IMR-90 (cell line): ENCODE measurements around the gene CBX8. TPM values are rescaled to one million over a fixed set of nuclear protein-coding genes. Genes with fewer than 3 reads are reported as not detected.

ENCODE experiments used
- ATAC-seq: fragments of 200-7000 bp; cut with Tn5 transposase; 2 replicates; pipeline ENCODE4 v1.9.1; 2020; ENCODE audit warnings: low read depth, mild to moderate bottlenecking, moderate library complexity
- BruUV-seq: library from RNA; stranded (reverse); fragments of 400-500 nt; replicated peaks from 2 replicates; lab custom pipeline; 2021; lab: Mats Ljungman, UMichigan
- CTCF ChIA-PET: fragments of 300-600 bp; formaldehyde crosslinking; extraction: SDS; loops from one replicate; lab custom pipeline; 2021; ENCODE audit warnings: antibody characterized with exemption; lab: Yijun Ruan, JAX
- POLR2A ChIA-PET: fragments of 300-600 bp; sonication (Branson Sonifier 250); formaldehyde crosslinking; loops from one replicate; lab custom pipeline; 2022; ENCODE audit warnings: antibody characterized with exemption; ENCODE audit not compliant: unreplicated experiment; lab: Charles Lee
- DNase-seq: peaks from one replicate; pipeline ENCODE4 v3.0.0; 2013
- H2AFZ ChIP-seq: replicated peaks from 2 replicates; pipeline ENCODE3; 2013; ENCODE audit warnings: low read length, mild to moderate bottlenecking; ENCODE audit not compliant: poor library complexity
- H2AK5ac ChIP-seq: 2 replicates; pipeline ENCODE4 v1.6.1; 2013; ENCODE audit warnings: low read depth, low read length, inconsistent platforms
- H2AK9ac ChIP-seq: replicated peaks from 2 replicates; pipeline ENCODE3; 2013; ENCODE audit warnings: mild to moderate bottlenecking, low read depth, low read length, moderate library complexity; ENCODE audit not compliant: poor library complexity
- H2BK120ac ChIP-seq: 2 replicates; pipeline ENCODE4 v1.6.1; 2013; ENCODE audit warnings: low read depth, low read length, inconsistent platforms
- H2BK15ac ChIP-seq: 3 replicates; pipeline ENCODE4 v1.6.1; 2013; ENCODE audit warnings: low read depth, low read length, inconsistent platforms
- H2BK20ac ChIP-seq: 2 replicates; pipeline ENCODE4 v1.6.1; 2013; ENCODE audit warnings: low read depth, mild to moderate bottlenecking, inconsistent platforms, low read length, moderate library complexity
- H2BK5ac ChIP-seq: 2 replicates; pipeline ENCODE4 v1.6.1; 2013; ENCODE audit warnings: mild to moderate bottlenecking, low read depth, low read length, inconsistent platforms; ENCODE audit not compliant: poor library complexity, severe bottlenecking
- H3K14ac ChIP-seq: replicated peaks from 2 replicates; pipeline ENCODE4 v1.6.1; 2013; ENCODE audit warnings: low read depth, low read length, inconsistent platforms
- H3K18ac ChIP-seq: 2 replicates; pipeline ENCODE4 v1.6.1; 2013; ENCODE audit warnings: low read depth, low read length, control low read depth
- H3K23ac ChIP-seq: 2 replicates; pipeline ENCODE4 v1.6.1; 2013; ENCODE audit warnings: low read depth, low read length, inconsistent platforms
- H3K27ac ChIP-seq: 2 replicates; pipeline ENCODE4 v1.5.1; 2013; ENCODE audit warnings: mild to moderate bottlenecking, control low read depth, low read length; ENCODE audit not compliant: insufficient read depth
- H3K27me3 ChIP-seq: 2 replicates; pipeline ENCODE4 v1.6.1; 2013; ENCODE audit warnings: low read length; ENCODE audit not compliant: control insufficient read depth, insufficient read depth
- H3K36me3 ChIP-seq: 2 replicates; pipeline ENCODE4 v1.6.1; 2013; ENCODE audit warnings: low read length, mixed read lengths; ENCODE audit not compliant: control insufficient read depth, insufficient read depth
- H3K4ac ChIP-seq: 2 replicates; pipeline ENCODE4 v1.6.1; 2013; ENCODE audit warnings: low read depth, low read length, inconsistent platforms
- H3K4me1 ChIP-seq: 2 replicates; pipeline ENCODE4 v1.6.1; 2013; ENCODE audit warnings: low read length, mixed read lengths; ENCODE audit not compliant: control insufficient read depth, insufficient read depth
- H3K4me2 ChIP-seq: 2 replicates; pipeline ENCODE4 v1.6.1; 2013; ENCODE audit warnings: low read depth, mild to moderate bottlenecking, control low read depth, low read length, moderate library complexity
- H3K4me3 ChIP-seq: 2 replicates; pipeline ENCODE4 v1.5.1; 2013; ENCODE audit warnings: low read depth, mild to moderate bottlenecking, control low read depth, low read length, moderate library complexity; ENCODE audit not compliant: insufficient read depth
- H3K56ac ChIP-seq: 2 replicates; pipeline ENCODE4 v1.6.1; 2013; ENCODE audit warnings: low read length, inconsistent platforms; ENCODE audit not compliant: insufficient read depth; ENCODE audit errors: extremely low read depth
- H3K79me1 ChIP-seq, 2 experiments: 2 replicates each; pipeline ENCODE4 v1.6.1; 2013; ENCODE audit warnings: low read length in 2 of 2, inconsistent platforms in 1 of 2, low read depth in 1 of 2
- H3K9ac ChIP-seq: 2 replicates; pipeline ENCODE4 v1.6.1; 2013; ENCODE audit warnings: low read depth, low read length, control low read depth
- H3K9me1 ChIP-seq: 2 replicates; pipeline ENCODE4 v1.6.1; 2013; ENCODE audit warnings: low read length, inconsistent platforms; ENCODE audit not compliant: insufficient read depth
- H3K9me3 ChIP-seq: 2 replicates; pipeline ENCODE4 v1.6.1; 2013; ENCODE audit warnings: low read length; ENCODE audit not compliant: control insufficient read depth, insufficient read depth
- H4K20me1 ChIP-seq: 2 replicates; pipeline ENCODE4 v1.6.1; 2013; ENCODE audit warnings: low read length, inconsistent platforms; ENCODE audit not compliant: insufficient read depth
- H4K5ac ChIP-seq: 2 replicates; pipeline ENCODE4 v1.6.1; 2013; ENCODE audit warnings: mild to moderate bottlenecking, low read depth, low read length, control low read depth
- H4K8ac ChIP-seq, 2 experiments: 2 replicates each; pipeline ENCODE4 v1.6.1; 2013; ENCODE audit warnings: low read depth in 2 of 2, low read length in 2 of 2, control low read depth in 1 of 2, inconsistent platforms in 1 of 2
- H4K91ac ChIP-seq: 2 replicates; pipeline ENCODE4 v1.6.1; 2013; ENCODE audit warnings: low read depth, low read length, inconsistent platforms; ENCODE audit not compliant: insufficient read depth
- BHLHE40 ChIP-seq: fragments of 150-350 bp; IDR thresholded peaks from 2 replicates; pipeline ENCODE4 v1.6.1; 2016; ENCODE audit warnings: mild to moderate bottlenecking, low read depth, low read length
- CEBPB ChIP-seq: IDR thresholded peaks from 2 replicates; pipeline ENCODE4 v1.6.1; 2012; ENCODE audit warnings: low read depth, low read length, improper control_type of control experiment
- FOS ChIP-seq: fragments of 150-350 bp; IDR thresholded peaks from 2 replicates; pipeline ENCODE4 v1.6.1; 2016; ENCODE audit warnings: low read depth, low read length
- MAZ ChIP-seq: IDR thresholded peaks from 2 replicates; pipeline ENCODE4 v1.6.1; 2012; ENCODE audit warnings: low read depth, mild to moderate bottlenecking, low read length, improper control_type of control experiment, moderate library complexity, borderline replicate concordance
- MXI1 ChIP-seq: IDR thresholded peaks from 2 replicates; pipeline ENCODE4 v1.6.1; 2012; ENCODE audit warnings: low read depth, mild to moderate bottlenecking, low read length, moderate library complexity, borderline replicate concordance
- NFE2L2 ChIP-seq: fragments of 150-350 bp; IDR thresholded peaks from 2 replicates; pipeline ENCODE4 v1.6.1; 2016; ENCODE audit warnings: low read depth, mild to moderate bottlenecking, low read length
- POLR2A ChIP-seq: IDR thresholded peaks from 2 replicates; pipeline ENCODE4 v1.6.1; 2012; ENCODE audit warnings: mild to moderate bottlenecking, low read depth, low read length
- RAD21 ChIP-seq: IDR thresholded peaks from 2 replicates; pipeline ENCODE4 v1.6.1; 2012; ENCODE audit warnings: low read length, improper control_type of control experiment
- RCOR1 ChIP-seq: IDR thresholded peaks from 2 replicates; pipeline ENCODE4 v1.6.1; 2012; ENCODE audit warnings: mild to moderate bottlenecking, low read length, improper control_type of control experiment; ENCODE audit not compliant: insufficient replicate concordance
- RFX5 ChIP-seq: IDR thresholded peaks from 2 replicates; pipeline ENCODE4 v1.8.0; 2012; ENCODE audit warnings: low read depth, mild to moderate bottlenecking, low read length, moderate library complexity
- SMC3 ChIP-seq: fragments of 150-350 bp; IDR thresholded peaks from 2 replicates; pipeline ENCODE4 v1.6.1; 2016; ENCODE audit warnings: low read depth, mild to moderate bottlenecking, antibody characterized with exemption, low read length, moderate library complexity
- WGBS, 2 experiments: methylation state at CpG; one replicate each; pipeline versions ENCODE4 v1.1.5 to v1.1.7; 2013; ENCODE audit warnings: missing lambda C conversion rate in 2 of 2; ENCODE audit not compliant: insufficient read length in 1 of 2; ENCODE audit errors: extremely low coverage in 2 of 2; 5-methylcytosine and 5-hydroxymethylcytosine counted together
- dilution Hi-C: fragments of 300-500 bp; cut with HindIII; formaldehyde crosslinking; loops from one replicate; pipeline ENCODE4 v1.14.3; 2018; ENCODE audit warnings: low sequenced_read_pairs; ENCODE audit not compliant: unreplicated experiment
- in situ Hi-C: fragments of 300-500 bp; cut with MboI; formaldehyde crosslinking; loops from 3 replicates; pipeline ENCODE4 v1.14.3; 2019; ENCODE audit warnings: low sequenced_read_pairs, inconsistent platforms, mixed read lengths
- intact Hi-C: fragments of 100-400 bp; cut with micrococcal nuclease; formaldehyde crosslinking; loops from 2 replicates; pipeline ENCODE4 v1.10.0; 2022
- polyA plus RNA-seq, 3 experiments: library from polyadenylated mRNA; depleted of rRNA; stranded (reverse); fragments of >200 nt; gene quantifications; 2 replicates each; pipeline ENCODE4 v1.2.3, GENCODE V29; 2012; ENCODE audit warnings: low replicate concordance in 1 of 3
- total RNA-seq: library from RNA; depleted of rRNA; stranded (reverse); fragments of >200 nt; gene quantifications from 2 replicates; pipeline ENCODE4 v1.2.3, GENCODE V29; 2012
- TF ChIP-seq, protein P1 (sequence below): conservative IDR thresholded peaks from 2 replicates; pipeline ENCODE4 v1.5.1; 2012; ENCODE audit warnings: mild to moderate bottlenecking, low read depth, low read length, improper control_type of control experiment
- TF ChIP-seq, protein P2 (sequence below): fragments of 150-350 bp; IDR thresholded peaks from 2 replicates; pipeline ENCODE4 v1.6.1; 2017; ENCODE audit warnings: mild to moderate bottlenecking, antibody characterized with exemption, low read length, low read depth

The CBX8 gene
- total and polyA plus RNA-seq, 2 of the 4 experiments (the other 2 are of a cell fraction), result 3.2 to 5.4 TPM

DNA sequence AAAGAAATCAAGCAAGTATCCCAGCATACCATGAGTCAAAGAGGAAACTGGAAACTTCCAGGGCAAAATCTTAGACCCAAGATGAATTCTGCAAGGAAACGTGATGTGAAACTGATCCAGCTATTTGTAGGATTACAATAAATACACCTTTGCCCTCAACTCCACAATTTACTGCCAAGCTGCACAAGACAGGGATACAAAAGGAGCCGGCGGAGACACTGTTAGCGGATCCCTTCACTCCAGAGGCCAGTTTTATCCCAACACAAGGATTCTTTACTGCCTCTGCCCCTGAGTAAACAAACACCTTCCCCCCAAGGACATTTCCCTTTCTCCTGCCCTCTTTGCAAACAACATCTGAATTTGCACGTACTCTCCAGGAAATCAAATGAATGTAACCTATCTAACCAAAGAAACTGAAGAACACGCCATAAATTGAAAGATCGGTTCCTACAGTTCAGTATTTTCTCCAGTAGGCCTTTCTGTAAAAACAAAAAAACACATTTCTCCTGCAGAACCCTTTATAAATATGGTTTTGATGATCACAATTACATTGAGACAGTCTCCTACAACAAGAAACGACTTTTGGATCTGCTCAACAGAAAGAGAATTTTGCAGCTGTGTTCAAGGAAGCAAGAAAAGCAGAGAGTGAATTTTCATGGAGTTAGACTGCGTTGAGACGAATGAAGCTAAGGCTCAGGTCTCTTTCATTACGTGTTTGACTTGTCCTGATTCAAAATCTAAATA is 20.3 kb downstream of the CBX8 start:
- DNase-seq, result no peak

More for the DNA sequence above, 20.3 kb downstream of the CBX8 start:
- H4K91ac ChIP-seq, result no peak overlapping the region
- ChIA-PET CTCF (interaction anchor here (1.0 kb wide), 1 partner anchor 14 kb away, joined by 4 read pairs; no protein-coding TSS in a partner anchor), POLR2A (interaction anchor here (0.5 kb wide), 1 partner anchor 21 kb away, joined by 7 read pairs; the partner anchor contains the start of gene CBX8)
- no peak overlapping the region for H2AFZ ChIP-seq
- peaks cover 3% of the 10 kb centered on the region; the same call in 1 of the 2 replicates for H3K4me1 ChIP-seq
- no peak overlapping the region for H4K5ac ChIP-seq
- H4K20me1 ChIP-seq, result peaks cover 3% of the 10 kb centered on the region; the same call in 1 of the 2 replicates
- no peaks in the 10 kb centered on the region; a peak in 1 of 4 replicates for H3K79me1 ChIP-seq
- H2BK5ac ChIP-seq, result no peak overlapping the region
- H3K9ac ChIP-seq, result no peak overlapping the region
- no peak overlapping the region for H2AK5ac ChIP-seq
- TF ChIP-seq, protein P1, sequence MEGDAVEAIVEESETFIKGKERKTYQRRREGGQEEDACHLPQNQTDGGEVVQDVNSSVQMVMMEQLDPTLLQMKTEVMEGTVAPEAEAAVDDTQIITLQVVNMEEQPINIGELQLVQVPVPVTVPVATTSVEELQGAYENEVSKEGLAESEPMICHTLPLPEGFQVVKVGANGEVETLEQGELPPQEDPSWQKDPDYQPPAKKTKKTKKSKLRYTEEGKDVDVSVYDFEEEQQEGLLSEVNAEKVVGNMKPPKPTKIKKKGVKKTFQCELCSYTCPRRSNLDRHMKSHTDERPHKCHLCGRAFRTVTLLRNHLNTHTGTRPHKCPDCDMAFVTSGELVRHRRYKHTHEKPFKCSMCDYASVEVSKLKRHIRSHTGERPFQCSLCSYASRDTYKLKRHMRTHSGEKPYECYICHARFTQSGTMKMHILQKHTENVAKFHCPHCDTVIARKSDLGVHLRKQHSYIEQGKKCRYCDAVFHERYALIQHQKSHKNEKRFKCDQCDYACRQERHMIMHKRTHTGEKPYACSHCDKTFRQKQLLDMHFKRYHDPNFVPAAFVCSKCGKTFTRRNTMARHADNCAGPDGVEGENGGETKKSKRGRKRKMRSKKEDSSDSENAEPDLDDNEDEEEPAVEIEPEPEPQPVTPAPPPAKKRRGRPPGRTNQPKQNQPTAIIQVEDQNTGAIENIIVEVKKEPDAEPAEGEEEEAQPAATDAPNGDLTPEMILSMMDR, result no peak
- TF ChIP-seq NFE2L2 (no peak), RAD21 (no peak), SMC3 (no peak), POLR2A (no peak), BHLHE40 (no peak), CEBPB (no peak), MAZ (no peak), MXI1 (no peak), FOS (no peak), RCOR1 (no peak), RFX5 (no peak)
- TF ChIP-seq, protein P2, sequence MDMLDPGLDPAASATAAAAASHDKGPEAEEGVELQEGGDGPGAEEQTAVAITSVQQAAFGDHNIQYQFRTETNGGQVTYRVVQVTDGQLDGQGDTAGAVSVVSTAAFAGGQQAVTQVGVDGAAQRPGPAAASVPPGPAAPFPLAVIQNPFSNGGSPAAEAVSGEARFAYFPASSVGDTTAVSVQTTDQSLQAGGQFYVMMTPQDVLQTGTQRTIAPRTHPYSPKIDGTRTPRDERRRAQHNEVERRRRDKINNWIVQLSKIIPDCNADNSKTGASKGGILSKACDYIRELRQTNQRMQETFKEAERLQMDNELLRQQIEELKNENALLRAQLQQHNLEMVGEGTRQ, result no peak
- H3K14ac ChIP-seq, result no peak overlapping the region
- H3K9me1 ChIP-seq, result no peaks in the 10 kb centered on the region
- H2AK9ac ChIP-seq, result no peak overlapping the region
- WGBS, 2 experiments, result 60% methylated on average over 1 of the region's 11 CpGs; no CpG with 5 or more reads in 1 of the 2 experiments
- H3K4me3 ChIP-seq, result no peak overlapping the region
- H3K27me3 ChIP-seq, result peaks cover 46% of the 10 kb centered on the region
- no TSS peak for BruUV-seq
- intact Hi-C loops, result no loop called here
- no peak overlapping the region for H3K4ac ChIP-seq
- no peak overlapping the region for H2BK20ac ChIP-seq
- no peak overlapping the region for H3K18ac ChIP-seq
- no peaks in the 10 kb centered on the region for H3K36me3 ChIP-seq
- no peak overlapping the region for H2BK120ac ChIP-seq
- no peak overlapping the region for H4K8ac ChIP-seq
- no peak overlapping the region for H3K4me2 ChIP-seq
- no peak overlapping the region for H3K23ac ChIP-seq
- no peak overlapping the region for H2BK15ac ChIP-seq
- ATAC-seq, result no peak
- 0 out of 2 replicates have a peak, but pooled peaks cover 3% of the 10 kb centered on the region for H3K9me3 ChIP-seq
- H3K56ac ChIP-seq, result no peak overlapping the region
- in situ Hi-C loops, result no loop called here
- dilution Hi-C loops, result no loop called here
- H3K27ac ChIP-seq, result no peak overlapping the region
